AG04450 (cell line): ENCODE results near the gene TRAPPC3. TPM values are rescaled to one million over a fixed set of nuclear protein-coding genes. Genes with fewer than 3 reads are reported as not detected.
"Not testable (repeated sequence)": the region's sequence is repeated elsewhere in the genome, so short reads cannot be mapped to it uniquely, and the experiment has no call there.

Experiments
- CTCF ChIA-PET: fragments of 300-600, 350-600 bp; formaldehyde crosslinking; extraction: SDS; loops from one replicate; lab custom pipeline; 2022; ENCODE audit warnings: antibody characterized with exemption, inconsistent platforms; lab: Charles Lee
- POLR2A ChIA-PET: fragments of 350-600 bp; formaldehyde crosslinking; extraction: SDS; loops from one replicate; lab custom pipeline; 2021; ENCODE audit warnings: antibody characterized with exemption, inconsistent platforms; lab: Yijun Ruan, JAX
- DNase-seq: peaks from one replicate; pipeline ENCODE4 v3.0.0-alpha.2; 2011; ENCODE audit warnings: low read depth, low spot score
- H3K27ac ChIP-seq: one replicate; pipeline ENCODE4 v1.5.1; 2012; ENCODE audit warnings: low read depth, low read length, control low read depth
- H3K27me3 ChIP-seq: one replicate; pipeline ENCODE4 v1.6.0; 2012; ENCODE audit warnings: low read length; ENCODE audit not compliant: control insufficient read depth, insufficient read depth
- H3K4me3 ChIP-seq: 2 replicates; pipeline ENCODE4 v1.5.1; 2011; ENCODE audit warnings: mild to moderate bottlenecking, low read depth, low read length, control low read depth
- H3K9me3 ChIP-seq: 2 replicates; pipeline ENCODE4 v1.5.1; 2012; ENCODE audit warnings: low read length; ENCODE audit not compliant: control insufficient read depth, insufficient read depth
- polyA minus RNA-seq: library from RNA; depleted of rRNA, polyadenylated mRNA; stranded (reverse); fragments of >200 nt; gene quantifications from 2 replicates; pipeline ENCODE4 v1.2.3, GENCODE V29; 2011; rRNA and poly(A)+ RNA removed
- polyA plus RNA-seq: library from polyadenylated mRNA; depleted of rRNA; stranded (reverse); fragments of >200 nt; gene quantifications from 2 replicates; pipeline ENCODE4 v1.2.3, GENCODE V29; 2011; rRNA removed
- TF ChIP-seq, protein P1 (sequence below): IDR thresholded peaks from 2 replicates; pipeline ENCODE4 v1.5.1; 2011; ENCODE audit warnings: low read depth, low read length, control low read depth, inconsistent platforms

Gene TRAPPC3
- 88.5 and 92.3 TPM in 2 replicates for polyA plus RNA-seq
- 27.3 and 30.2 TPM in 2 replicates for polyA minus RNA-seq

DNA sequence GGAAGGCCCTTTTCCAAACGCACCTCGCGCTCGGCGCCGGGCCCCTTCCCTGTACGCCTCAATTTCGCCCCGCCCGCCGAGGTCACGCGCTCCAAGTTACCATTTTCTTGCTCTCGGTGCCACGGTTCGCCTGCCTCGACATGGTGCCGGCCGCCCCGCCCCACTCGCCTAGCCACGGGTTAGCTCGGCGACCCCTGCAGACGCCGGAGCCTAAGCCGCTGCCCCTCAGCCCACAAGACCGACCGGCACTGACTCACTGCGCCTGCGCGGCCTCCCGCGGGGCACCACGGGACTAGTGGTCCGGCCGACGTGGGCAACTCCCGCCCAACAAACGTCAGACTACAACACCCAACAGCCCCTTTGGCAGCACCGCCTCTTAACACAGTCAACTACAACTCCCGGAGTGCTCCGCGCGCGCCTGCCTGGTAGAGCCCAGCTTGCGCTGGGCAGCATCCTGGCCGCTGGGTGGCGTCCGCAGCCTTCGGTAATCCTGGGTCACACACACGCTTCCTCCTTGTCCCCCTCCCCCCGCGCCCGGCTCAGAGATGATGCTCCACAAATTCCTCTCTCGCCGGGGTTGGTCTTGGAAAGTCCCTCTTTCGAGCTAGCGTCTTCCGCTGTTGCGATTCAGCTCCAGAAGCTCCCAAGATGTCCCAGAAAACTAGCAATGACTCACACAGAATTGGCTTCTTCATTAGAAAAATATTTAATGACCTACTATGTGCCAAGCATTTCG lies at the start of gene TRAPPC3:
Gene TRAPPC3, minus strand, starts transcription at position 250 of the 736 bp plus-strand sequence. Its CDS starts 108 bp downstream, at position 142.
- Histone ChIP-seq H3K27me3 (no peaks in the 10 kb centered on the region), H3K27ac (peak within 1 kb of the TSS; percentile 99), H3K9me3 (no peaks in the 10 kb centered on the region; the same call in 1 of the 2 replicates), H3K4me3 (peak within 1 kb of the TSS; percentile 75)
- POLR2A ChIA-PET: interaction anchor here (0.6 to 3.4 kb wide), 19 partner anchors 12 to 301 kb away, joined by 3 to 32 read pairs (median 4); partner anchors contain the start of genes OSCP1 and THRAP3
- DNase-seq: peak; percentile 99
- TF ChIP-seq, protein P1, sequence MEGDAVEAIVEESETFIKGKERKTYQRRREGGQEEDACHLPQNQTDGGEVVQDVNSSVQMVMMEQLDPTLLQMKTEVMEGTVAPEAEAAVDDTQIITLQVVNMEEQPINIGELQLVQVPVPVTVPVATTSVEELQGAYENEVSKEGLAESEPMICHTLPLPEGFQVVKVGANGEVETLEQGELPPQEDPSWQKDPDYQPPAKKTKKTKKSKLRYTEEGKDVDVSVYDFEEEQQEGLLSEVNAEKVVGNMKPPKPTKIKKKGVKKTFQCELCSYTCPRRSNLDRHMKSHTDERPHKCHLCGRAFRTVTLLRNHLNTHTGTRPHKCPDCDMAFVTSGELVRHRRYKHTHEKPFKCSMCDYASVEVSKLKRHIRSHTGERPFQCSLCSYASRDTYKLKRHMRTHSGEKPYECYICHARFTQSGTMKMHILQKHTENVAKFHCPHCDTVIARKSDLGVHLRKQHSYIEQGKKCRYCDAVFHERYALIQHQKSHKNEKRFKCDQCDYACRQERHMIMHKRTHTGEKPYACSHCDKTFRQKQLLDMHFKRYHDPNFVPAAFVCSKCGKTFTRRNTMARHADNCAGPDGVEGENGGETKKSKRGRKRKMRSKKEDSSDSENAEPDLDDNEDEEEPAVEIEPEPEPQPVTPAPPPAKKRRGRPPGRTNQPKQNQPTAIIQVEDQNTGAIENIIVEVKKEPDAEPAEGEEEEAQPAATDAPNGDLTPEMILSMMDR: peak; percentile 94
- CTCF ChIA-PET: interaction anchor here (0.6 to 4.5 kb wide), 36 partner anchors 12 to 280 kb away, joined by 3 to 75 read pairs (median 4); partner anchors contain the start of genes AGO1 and THRAP3

DNA sequence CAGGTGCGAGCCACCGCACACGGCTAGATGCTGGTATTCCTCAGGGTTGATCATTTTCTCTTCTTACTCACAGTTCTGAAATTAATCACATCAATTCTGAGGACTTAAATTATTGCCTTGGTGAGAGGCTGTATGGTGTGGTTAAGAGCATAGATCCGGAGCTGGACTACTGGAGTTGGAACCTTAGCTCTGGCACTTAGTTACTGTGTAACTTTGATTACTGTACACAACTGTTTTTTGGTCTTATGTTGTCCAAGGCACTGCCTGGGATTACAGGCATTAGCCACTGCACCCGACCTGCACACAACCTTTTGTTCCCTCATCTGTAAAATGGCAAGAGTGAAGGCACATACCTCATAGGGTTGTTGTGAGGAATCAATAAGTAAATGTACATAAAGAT lies 49.4 kb upstream of the TRAPPC3 start:
- no peak overlapping the region for H3K4me3 ChIP-seq
- TF ChIP-seq, protein P1: no peak
- no peaks in the 10 kb centered on the region for H3K27me3 ChIP-seq
- no peak for DNase-seq
- no peak overlapping the region for H3K27ac ChIP-seq
- H3K9me3 ChIP-seq: peaks cover 3% of the 10 kb centered on the region; the same call in 1 of the 2 replicates
- POLR2A ChIA-PET: interaction anchor here (0.7 kb wide), 1 partner anchor 8 kb away, joined by 6 read pairs; no protein-coding TSS in a partner anchor
- CTCF ChIA-PET: interaction anchor here (0.7 to 1.0 kb wide), 3 partner anchors 11 to 171 kb away, joined by 3 to 4 read pairs (median 4); no protein-coding TSS in a partner anchor

DNA sequence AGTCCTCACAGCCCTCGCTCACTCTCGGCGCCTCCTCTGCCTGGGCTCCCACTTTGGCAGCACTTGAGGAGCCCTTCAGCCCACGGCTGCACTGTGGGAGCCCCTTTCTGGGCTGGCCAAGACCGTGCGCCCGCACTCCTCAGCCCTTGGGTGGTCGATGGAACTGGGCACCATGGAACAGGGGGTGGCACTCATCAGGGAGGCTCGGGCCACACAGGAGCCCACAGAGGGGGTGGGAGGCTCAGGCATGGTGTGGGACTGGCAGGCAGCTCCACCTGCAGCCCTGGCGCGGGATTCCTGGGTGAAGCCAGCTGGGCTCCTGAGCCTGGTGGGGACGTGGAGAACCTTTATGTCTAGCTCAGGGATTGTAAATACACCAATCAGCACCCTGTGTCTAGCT lies 47.5 kb upstream of the TRAPPC3 start:
- H3K27me3 ChIP-seq, H3K4me3 ChIP-seq, DNase-seq, H3K27ac ChIP-seq, H3K9me3 ChIP-seq, CTCF ChIA-PET: not testable (repeated sequence)
- POLR2A ChIA-PET: interaction anchor here (0.6 kb wide), 2 partner anchors 14 to 182 kb away, joined by 7 to 9 read pairs; no protein-coding TSS in a partner anchor

DNA sequence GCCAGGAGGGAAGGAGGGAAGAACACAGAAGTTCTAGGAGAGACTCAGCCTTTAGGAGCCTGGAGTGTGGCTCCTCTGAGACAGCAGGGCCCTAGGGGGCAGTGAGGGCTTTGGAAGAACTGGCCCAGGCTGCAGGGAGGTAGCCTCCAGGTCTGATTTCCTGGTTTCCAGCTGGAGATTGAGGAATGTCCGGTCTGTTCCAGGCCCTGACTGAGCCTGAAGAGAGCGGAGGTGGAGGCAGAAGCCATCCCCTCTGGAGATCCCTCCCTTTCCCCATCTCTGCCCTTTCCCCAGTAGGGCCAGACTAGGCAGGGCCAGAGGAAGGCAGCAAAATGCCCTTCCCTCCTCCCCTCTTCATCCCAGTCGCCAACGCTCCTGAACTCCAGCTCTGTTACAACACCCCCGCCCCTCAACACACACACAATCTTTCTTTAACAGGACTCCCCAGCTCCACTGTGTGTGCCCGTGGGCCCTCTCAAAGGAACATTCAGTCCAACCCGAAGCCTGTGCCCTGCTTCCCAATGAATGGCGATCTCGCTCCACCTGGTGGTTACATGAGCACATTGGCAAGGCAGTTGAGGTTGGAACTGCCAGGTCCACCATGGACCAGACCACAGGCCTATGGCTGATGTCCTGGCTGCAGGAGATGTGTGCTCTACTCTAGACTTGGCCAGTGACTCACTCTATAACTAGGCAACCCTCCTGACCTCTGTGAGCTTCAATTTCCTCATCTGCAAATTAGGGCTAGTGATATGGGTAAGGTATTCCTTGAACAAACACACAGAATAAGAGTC lies 38.7 kb upstream of the TRAPPC3 start:
- Histone ChIP-seq H3K27ac (peak overlapping the region; percentile 87), H3K4me3 (0 out of 2 replicates have a peak overlapping the region, but pooled peaks have one; percentile 10), H3K9me3 (no peaks in the 10 kb centered on the region), H3K27me3 (no peaks in the 10 kb centered on the region)
- TF ChIP-seq, protein P1: peak; percentile 91
- POLR2A ChIA-PET: interaction anchor here (0.6 to 2.7 kb wide), 6 partner anchors 12 to 38 kb away, joined by 3 to 32 read pairs (median 7); partner anchors contain the start of genes MAP7D1, THRAP3 and TRAPPC3
- CTCF ChIA-PET: interaction anchor here (0.6 to 3.6 kb wide), 48 partner anchors 8 to 232 kb away, joined by 3 to 75 read pairs (median 5); partner anchors contain the start of genes TEKT2, THRAP3 and TRAPPC3
- DNase-seq: peak; percentile 80
